T-cell (primary cell): ENCODE results near the gene CAPN14. TPM values are rescaled to one million over a fixed set of nuclear protein-coding genes. Genes with fewer than 3 reads are reported as not detected.
"Not testable (repeated sequence)": the region's sequence is repeated elsewhere in the genome, so short reads cannot be mapped to it uniquely, and the experiment has no call there.

Experiments
- ATAC-seq, 4 experiments: fragments of 200-7000 bp in 3 of 4; fragments of 150-1000 bp in 1 of 4; cut with Tn5 transposase; replicated peaks in 1 of 4; 1 replicate in 3 of 4; 2 replicates in 1 of 4; pipeline ENCODE4 v1.10.0; 2021; ENCODE audit warnings: moderate library complexity in 3 of 4, mild to moderate bottlenecking in 2 of 4, moderate number of reproducible peaks in 1 of 4
- CTCF ChIA-PET, 2 donors: fragments of 300-600 bp; sonication (Branson Sonifier 250); formaldehyde crosslinking; loops; one replicate each; lab custom pipeline; 2022; ENCODE audit warnings: antibody characterized with exemption in 2 of 2; lab: Charles Lee
- POLR2A ChIA-PET, 2 donors: fragments of 300-600 bp; sonication (Branson Sonifier 250); formaldehyde crosslinking; loops; one replicate each; lab custom pipeline; 2022; ENCODE audit warnings: antibody characterized with exemption in 2 of 2; lab: Charles Lee
- DNase-seq, 35 experiments: peaks; one replicate each; pipeline versions ENCODE4 v3.0.0 to v3.0.0-alpha.2; 2013 to 2023
- H3K27ac ChIP-seq: one replicate; pipeline ENCODE4 v1.5.1; 2013; ENCODE audit warnings: low read length
- H3K27me3 ChIP-seq, 2 experiments: replicated peaks in 1 of 2; 1 replicate in 1 of 2; 2 replicates in 1 of 2; pipeline versions ENCODE4 v1.6.1 to v1.7.0; 2013; ENCODE audit warnings: low read length in 1 of 2, mixed read lengths in 1 of 2; ENCODE audit not compliant: control insufficient read depth in 2 of 2, insufficient read depth in 2 of 2; ENCODE audit errors: extremely low read depth in 1 of 2
- H3K36me3 ChIP-seq, 2 donors: 1 replicate in 1 of 2; 2 replicates in 1 of 2; pipeline versions ENCODE4 v1.6.1 to v1.7.0; 2013; ENCODE audit warnings: low read length in 1 of 2; ENCODE audit not compliant: control insufficient read depth in 2 of 2, insufficient read depth in 1 of 2; ENCODE audit errors: extremely low read depth in 1 of 2
- H3K4me1 ChIP-seq, 2 experiments: 1 replicate in 1 of 2; 2 replicates in 1 of 2; pipeline versions ENCODE4 v1.6.1 to v1.7.0; 2013; ENCODE audit warnings: low read length in 2 of 2, mixed read lengths in 1 of 2; ENCODE audit not compliant: insufficient read depth in 2 of 2, control insufficient read depth in 1 of 2; ENCODE audit errors: extremely low read depth in 1 of 2
- H3K4me3 ChIP-seq, 2 donors: 1 replicate in 1 of 2; 2 replicates in 1 of 2; pipeline versions ENCODE4 v1.5.1 to v1.7.0; 2013; ENCODE audit warnings: mild to moderate bottlenecking in 2 of 2, low read length in 1 of 2, moderate library complexity in 1 of 2; ENCODE audit not compliant: control insufficient read depth in 1 of 2; ENCODE audit errors: extremely low read depth in 1 of 2
- H3K9me3 ChIP-seq: 2 replicates; pipeline ENCODE4 v1.7.0; 2013
- H3K27ac Mint-ChIP-seq, 2 donors: one replicate each; pipeline ENCODE4 v1.8.0; 2020 to 2021; ENCODE audit warnings: mild to moderate bottlenecking in 2 of 2, mixed read lengths in 2 of 2
- H3K27me3 Mint-ChIP-seq, 2 donors: one replicate each; pipeline ENCODE4 v1.8.0; 2021 to 2022; ENCODE audit warnings: mixed read lengths in 2 of 2
- H3K36me3 Mint-ChIP-seq: one replicate; pipeline ENCODE4 v1.8.0; 2021; ENCODE audit warnings: mixed read lengths
- H3K4me1 Mint-ChIP-seq, 3 donors: one replicate each; pipeline ENCODE4 v1.8.0; 2020 to 2022; ENCODE audit warnings: mixed read lengths in 3 of 3, mild to moderate bottlenecking in 1 of 3
- H3K4me3 Mint-ChIP-seq, 3 donors: one replicate each; pipeline ENCODE4 v1.8.0; 2020 to 2022; ENCODE audit warnings: mild to moderate bottlenecking in 3 of 3, mixed read lengths in 3 of 3, moderate library complexity in 3 of 3
- H3K9me3 Mint-ChIP-seq, 3 donors: one replicate each; pipeline ENCODE4 v1.8.0; 2020 to 2022; ENCODE audit warnings: mixed read lengths in 3 of 3
- WGBS: methylation state at CpG from one replicate; pipeline ENCODE4 v1.1.5; 2013; ENCODE audit warnings: missing lambda C conversion rate; ENCODE audit not compliant: insufficient coverage; 5-methylcytosine and 5-hydroxymethylcytosine counted together
- total RNA-seq, 35 experiments: library from RNA in 6 of 35; stranded (reverse) in 6 of 35; fragments of 120-200 nt in 1 of 35; gene quantifications; one replicate each; pipeline versions ENCODE4 v1.2.1 to v1.2.4 and lab custom pipeline; 2013 to 2026

CAPN14 gene
- total RNA-seq, 5 donors from 2014 or later (not counting 1 experiment from before 2014, with no cell fraction given): 0.15 to 0.76 (median 0.55) TPM

- 77% methylated on average over 4 of the region's 4 CpGs for WGBS
- Histone ChIP-seq H3K9me3 (no peaks in the 10 kb centered on the region), H3K27ac (no peak overlapping the region), H3K36me3 (no peaks in the 10 kb centered on the region), H3K4me1 (no peaks in the 10 kb centered on the region), H3K4me3 (no peak overlapping the region), H3K27me3 (peaks cover 0 to 2% of the 10 kb centered on the region in 2 experiments)
- H3K4me1 Mint-ChIP-seq: no peaks in the 10 kb centered on the region
- POLR2A ChIA-PET: no interaction called here
- CTCF ChIA-PET: no interaction called here
- no peak overlapping the region for H3K4me3 Mint-ChIP-seq
- ATAC-seq: no peak
- H3K9me3 Mint-ChIP-seq: no peaks in the 10 kb centered on the region
- no peak for DNase-seq
- no peak overlapping the region for H3K27ac Mint-ChIP-seq
- H3K27me3 Mint-ChIP-seq: no peaks in the 10 kb centered on the region
- H3K36me3 Mint-ChIP-seq: peaks cover 4% of the 10 kb centered on the region
These were observed 28.2 kb downstream of the CAPN14 start for GRCh38 chr2:31189141-31189540.

GRCh38 chr2:31188131-31188530, 29.2 kb downstream of the CAPN14 start:
- ChIA-PET POLR2A (no interaction called here), CTCF (interaction anchor here in 1 of 2 donors (1.0 kb wide), 1 partner anchor 17 kb away, joined by 3 read pairs; no protein-coding TSS in a partner anchor)
- no peaks in the 10 kb centered on the region for H3K4me1 ChIP-seq
- H3K36me3 ChIP-seq: no peaks in the 10 kb centered on the region
- DNase-seq: no peak
- Mint-ChIP-seq H3K27me3 (no peaks in the 10 kb centered on the region), H3K9me3 (no peaks in the 10 kb centered on the region), H3K36me3 (peaks cover 6% of the 10 kb centered on the region), H3K4me3 (no peak overlapping the region), H3K27ac (no peak overlapping the region), H3K4me1 (no peaks in the 10 kb centered on the region)
- H3K4me3 ChIP-seq: no peak overlapping the region
- 68% methylated on average over 5 of the region's 5 CpGs for WGBS
- H3K27me3 ChIP-seq: peaks cover 0 to 2% of the 10 kb centered on the region in 2 experiments
- H3K27ac ChIP-seq: no peak overlapping the region
- ATAC-seq: no peak
- no peaks in the 10 kb centered on the region for H3K9me3 ChIP-seq

- H3K36me3 ChIP-seq: no peaks in the 10 kb centered on the region
- ChIA-PET POLR2A (no interaction called here), CTCF (no interaction called here)
- H3K4me3 Mint-ChIP-seq: no peak overlapping the region
- ATAC-seq (no peak), DNase-seq (no peak)
- no peaks in the 10 kb centered on the region for H3K27me3 Mint-ChIP-seq
- no peaks in the 10 kb centered on the region for H3K4me1 ChIP-seq
- no peak overlapping the region for H3K4me3 ChIP-seq
- peaks cover 6% of the 10 kb centered on the region for H3K36me3 Mint-ChIP-seq
- peaks cover 0 to 2% of the 10 kb centered on the region in 2 experiments for H3K27me3 ChIP-seq
- H3K9me3 ChIP-seq: no peaks in the 10 kb centered on the region
- no peak overlapping the region for H3K27ac Mint-ChIP-seq
- H3K27ac ChIP-seq: no peak overlapping the region
- H3K4me1 Mint-ChIP-seq: no peaks in the 10 kb centered on the region
- H3K9me3 Mint-ChIP-seq: no peaks in the 10 kb centered on the region
- WGBS: 95% methylated on average over 3 of the region's 4 CpGs
These were observed 30.1 kb downstream of the CAPN14 start for GRCh38 chr2:31187166-31187565.

GRCh38 chr2:31183973-31184372, 33.3 kb downstream of the CAPN14 start:
- H3K27me3 ChIP-seq, H3K27me3 Mint-ChIP-seq, H3K9me3 Mint-ChIP-seq, H3K4me3 Mint-ChIP-seq, H3K4me3 ChIP-seq, POLR2A ChIA-PET, H3K9me3 ChIP-seq, H3K4me1 ChIP-seq, H3K4me1 Mint-ChIP-seq, CTCF ChIA-PET, H3K27ac ChIP-seq, H3K36me3 Mint-ChIP-seq, ATAC-seq, H3K36me3 ChIP-seq, H3K27ac Mint-ChIP-seq, DNase-seq: not testable (repeated sequence)
- WGBS: no CpG with 5 or more reads among the region's 7 CpGs

- DNase-seq (no peak), ATAC-seq (no peak)
- H3K4me3 Mint-ChIP-seq: no peak overlapping the region
- no peaks in the 10 kb centered on the region for H3K9me3 Mint-ChIP-seq
- no peaks in the 10 kb centered on the region for H3K4me1 ChIP-seq
- POLR2A ChIA-PET: no interaction called here
- no peak overlapping the region for H3K27ac Mint-ChIP-seq
- no peaks in the 10 kb centered on the region for H3K27me3 Mint-ChIP-seq
- H3K27ac ChIP-seq: no peak overlapping the region
- H3K4me3 ChIP-seq: no peak overlapping the region
- 30% methylated on average over 3 of the region's 10 CpGs for WGBS
- H3K9me3 ChIP-seq: no peaks in the 10 kb centered on the region
- no peaks in the 10 kb centered on the region for H3K36me3 ChIP-seq
- no peaks in the 10 kb centered on the region for H3K4me1 Mint-ChIP-seq
- peaks cover 0 to 3% of the 10 kb centered on the region in 2 experiments for H3K27me3 ChIP-seq
- CTCF ChIA-PET: no interaction called here
- no peaks in the 10 kb centered on the region for H3K36me3 Mint-ChIP-seq
These were observed 40.6 kb downstream of the CAPN14 start for GRCh38 chr2:31176742-31177141.

- CTCF ChIA-PET: interaction anchor here (0.7 to 0.8 kb wide), 2 partner anchors 17 to 458 kb away, joined by 3 to 4 read pairs; no protein-coding TSS in a partner anchor
- POLR2A ChIA-PET: no interaction called here
These were observed 46.2 kb downstream of the CAPN14 start for GRCh38 chr2:31171142-31171541.

More at GRCh38 chr2:31171142-31171541, 46.2 kb downstream of the CAPN14 start:
- 91% methylated on average over 4 of the region's 4 CpGs for WGBS
- Histone ChIP-seq H3K9me3 (no peaks in the 10 kb centered on the region), H3K36me3 (no peaks in the 10 kb centered on the region), H3K4me1 (no peaks in the 10 kb centered on the region), H3K27me3 (peaks cover 0 to 4% of the 10 kb centered on the region in 2 experiments), H3K27ac (no peak overlapping the region), H3K4me3 (no peak overlapping the region)
- H3K36me3 Mint-ChIP-seq: no peaks in the 10 kb centered on the region
- no peak for ATAC-seq
- H3K4me1 Mint-ChIP-seq: no peaks in the 10 kb centered on the region
- H3K27me3 Mint-ChIP-seq: peaks cover 0 to 3% of the 10 kb centered on the region in 2 donors
- no peak for DNase-seq
- H3K4me3 Mint-ChIP-seq: no peak overlapping the region
- no peak overlapping the region for H3K27ac Mint-ChIP-seq
- no peaks in the 10 kb centered on the region for H3K9me3 Mint-ChIP-seq
